HG03575 (cell line): ENCODE measurements around the gene TRAPPC2L.

Source experiments
- ATAC-seq: cut with Tn5 transposase; IDR thresholded peaks from one replicate; pipeline ENCODE4 v1.9.1; 2021; ENCODE audit not compliant: unreplicated experiment, insufficient number of reproducible peaks, low FRiP score; ENCODE audit errors: extremely low read depth

The TRAPPC2L gene

GRCh38 chr16:88870608-88871348, 13.9 kb downstream of the TRAPPC2L start:
- ATAC-seq = no peak

GRCh38 chr16:88871349-88871702, 14.4 kb downstream of the TRAPPC2L start:
- ATAC-seq = no peak

GRCh38 chr16:88871730-88872416, 14.9 kb downstream of the TRAPPC2L start:
- no peak for ATAC-seq

- ATAC-seq = no peak
Measured at GRCh38 chr16:88872650-88873331, 15.9 kb downstream of the TRAPPC2L start.

GRCh38 chr16:88874938-88875599, 18.1 kb downstream of the TRAPPC2L start:
- ATAC-seq = no peak

GRCh38 chr16:88875703-88876234, 18.8 kb downstream of the TRAPPC2L start:
- ATAC-seq = no peak

- ATAC-seq = no peak
Measured at GRCh38 chr16:88876942-88877526, 20.1 kb downstream of the TRAPPC2L start.

- ATAC-seq = no peak
Measured at GRCh38 chr16:88877564-88878289, 20.8 kb downstream of the TRAPPC2L start.

- ATAC-seq = no peak
Measured at GRCh38 chr16:88878356-88878755, 21.4 kb downstream of the TRAPPC2L start.

- ATAC-seq = no peak
Measured at GRCh38 chr16:88878967-88879787, 22.2 kb downstream of the TRAPPC2L start.

- no peak for ATAC-seq
Measured at GRCh38 chr16:88879788-88880055, 22.8 kb downstream of the TRAPPC2L start.

GRCh38 chr16:88880226-88881006, 23.5 kb downstream of the TRAPPC2L start:
- ATAC-seq = no peak

- no peak for ATAC-seq
Measured at GRCh38 chr16:88881007-88881615, 24.2 kb downstream of the TRAPPC2L start.

- no peak for ATAC-seq
Measured at GRCh38 chr16:88881675-88882357, 24.9 kb downstream of the TRAPPC2L start.

GRCh38 chr16:88882358-88883030, 25.6 kb downstream of the TRAPPC2L start:
- ATAC-seq = no peak
